IMR-90 (cell line): ENCODE measurements around the gene CHRM1.

Experiments used
- CEBPB ChIP-seq: IDR thresholded peaks from 2 replicates; pipeline ENCODE4 v1.6.1; 2012; ENCODE audit warnings: low read depth, low read length, improper control_type of control experiment
- CTCF ChIP-seq: conservative IDR thresholded peaks from 2 replicates; pipeline ENCODE4 v1.5.1; 2012; ENCODE audit warnings: mild to moderate bottlenecking, low read depth, low read length, improper control_type of control experiment
- RAD21 ChIP-seq: IDR thresholded peaks from 2 replicates; pipeline ENCODE4 v1.6.1; 2012; ENCODE audit warnings: low read length, improper control_type of control experiment

- no peak for TF ChIP-seq CTCF
- no peak for TF ChIP-seq CEBPB
- TF ChIP-seq RAD21 = no peak
These were observed 38.3 kb upstream of the CHRM1 start for GRCh38 chr11:62959422-62959980.
